ENCODE measurements around the gene DNM2.

Gene DNM2

DNA sequence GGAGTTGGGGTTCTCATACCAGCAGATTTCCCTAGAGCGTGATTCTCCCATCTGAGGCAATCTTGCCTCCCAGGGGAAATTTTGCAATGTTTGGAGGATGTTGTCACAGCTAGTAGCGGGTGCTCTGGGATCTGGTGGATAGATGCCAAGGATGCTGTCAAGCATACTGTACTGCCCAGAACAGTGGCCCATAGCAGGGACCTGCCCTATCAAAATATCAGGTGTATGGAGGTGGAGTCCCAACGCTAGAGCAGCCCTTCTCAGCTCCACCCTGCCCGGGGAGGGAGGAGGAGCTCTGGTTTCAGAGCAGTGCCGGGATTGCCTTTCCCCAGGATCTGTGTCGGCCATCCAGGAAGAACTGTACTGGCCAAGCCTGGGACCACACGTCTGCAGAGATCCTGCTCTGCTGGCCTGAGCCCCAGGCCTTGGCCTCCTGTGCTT lies 27.5 kb upstream of the DNM2 start:
- peak; percentile 16 to 21 for DNase-seq (ENCODE audit: low read depth in 2 of 2)

DNA sequence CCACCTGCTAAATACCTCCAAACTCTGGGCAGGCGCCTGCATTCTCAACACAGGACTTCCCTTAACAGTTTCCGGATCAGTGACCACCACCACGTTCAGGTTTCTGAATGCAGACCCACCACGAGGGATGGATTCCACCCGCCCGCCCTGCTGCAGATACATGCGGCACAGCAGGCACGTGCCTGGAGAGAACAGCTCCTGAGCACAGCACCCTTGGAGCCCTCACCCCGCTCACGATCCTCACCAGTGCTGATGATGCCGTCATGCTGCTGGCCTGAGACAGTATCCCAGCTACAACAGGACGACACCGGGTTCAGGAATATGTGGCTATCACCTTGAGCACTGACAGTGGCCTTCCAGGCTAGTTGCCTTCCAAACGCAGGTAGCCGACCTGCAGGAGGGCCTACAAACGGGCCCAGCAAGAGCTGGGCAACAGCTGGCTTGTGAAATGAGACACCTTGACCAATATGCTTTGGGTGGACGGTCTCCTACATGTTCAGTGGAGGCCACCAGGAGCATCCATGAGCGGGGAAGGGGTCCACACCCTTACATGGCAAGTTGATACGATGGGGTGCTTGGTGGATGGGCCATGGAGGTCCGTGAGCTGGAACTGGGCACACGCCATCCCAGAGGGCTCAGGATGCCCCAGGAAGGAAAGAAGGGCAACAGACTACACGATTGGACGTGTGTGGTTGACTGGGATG lies 26.5 kb upstream of the DNM2 start:
- no peak for DNase-seq (ENCODE audit: low read depth in 2 of 2)

- no peak for DNase-seq (ENCODE audit: low read depth in 2 of 2)
Observed at GRCh38 chr19:10691883-10692282, 26.0 kb upstream of the DNM2 start.

DNA sequence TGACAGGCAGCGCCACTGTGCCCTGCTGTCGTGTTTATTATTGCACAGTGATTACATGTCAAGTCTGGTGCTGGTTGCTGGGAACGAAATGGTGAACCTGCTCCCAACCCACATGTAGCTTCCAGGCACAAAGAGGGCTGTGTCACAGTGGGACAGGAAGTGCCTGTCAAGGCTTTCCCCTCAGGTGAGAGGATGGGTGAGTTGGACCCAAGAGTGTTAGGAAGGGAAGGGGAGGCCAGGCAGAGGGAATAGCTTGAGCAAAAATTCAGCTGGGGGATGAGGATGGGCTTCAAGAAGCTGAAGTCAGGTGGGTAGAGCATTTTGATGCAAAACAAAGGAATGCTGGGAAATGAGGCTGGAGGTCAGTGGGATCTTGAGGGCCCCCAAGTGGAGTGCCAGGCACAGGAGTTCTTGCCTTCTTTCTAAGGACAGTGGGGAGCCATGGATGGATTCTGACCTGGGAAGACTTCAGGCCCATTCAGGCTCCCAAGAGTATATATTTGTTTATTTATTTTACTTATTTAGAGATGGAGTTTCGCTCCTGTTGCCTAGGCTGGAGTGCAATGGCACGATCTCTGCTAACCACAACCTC lies 25.1 kb upstream of the DNM2 start:
- no peak for DNase-seq (ENCODE audit: low read depth in 2 of 2)

- no peak for DNase-seq (ENCODE audit: low read depth in 2 of 2)
Observed at GRCh38 chr19:10694706-10695307, 23.1 kb upstream of the DNM2 start.

DNA sequence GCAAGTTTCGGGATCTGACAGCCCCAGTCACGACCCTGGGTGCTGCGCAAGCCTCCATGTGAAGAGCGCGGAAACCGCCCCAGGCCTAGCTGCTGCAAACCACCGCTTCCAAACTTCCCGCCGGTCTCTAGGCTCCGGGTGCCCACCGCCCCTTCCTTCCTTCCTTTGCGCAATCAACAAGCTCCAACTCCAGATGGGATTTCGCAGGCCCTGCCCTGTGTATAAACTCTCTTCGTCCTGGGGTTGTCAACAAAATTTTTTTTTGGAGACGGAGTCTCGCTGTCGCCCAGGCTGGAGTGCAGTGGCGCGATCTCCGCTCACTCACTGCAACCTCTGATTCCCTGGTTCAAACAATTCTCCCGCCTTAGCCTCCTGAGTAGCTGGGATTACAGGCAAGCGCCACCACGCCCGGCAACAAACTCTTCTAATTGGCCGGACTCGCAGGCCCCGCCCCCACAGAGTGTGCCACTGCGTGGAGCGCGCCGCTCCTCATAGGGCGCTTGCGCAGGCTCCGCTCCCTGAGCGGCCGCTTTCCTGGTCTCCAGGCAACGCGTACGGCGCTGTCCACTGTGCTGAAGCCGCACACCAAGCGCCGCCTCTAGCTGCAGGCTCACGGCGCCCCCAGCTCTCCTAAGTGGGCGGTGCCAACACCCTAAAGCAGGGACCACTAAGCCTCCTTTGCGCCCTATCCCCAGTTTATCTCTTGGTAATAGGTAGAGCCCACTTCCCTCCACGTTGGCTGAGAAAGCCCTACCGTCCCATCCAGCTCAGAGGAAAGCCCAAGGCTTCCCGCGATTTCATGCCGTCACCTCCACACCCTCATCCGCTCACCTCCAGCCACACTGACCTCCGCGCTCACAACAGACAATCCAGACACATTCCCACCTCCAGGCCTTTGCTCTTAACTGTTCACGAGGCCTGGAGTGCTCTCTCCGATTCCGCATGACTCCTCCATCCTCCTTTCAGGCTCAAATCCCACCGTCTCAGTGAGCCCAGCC lies 22.2 kb upstream of the DNM2 start:
- DNase-seq (ENCODE audit: low read depth in 2 of 2) = peak; percentile 84 to 86

DNA sequence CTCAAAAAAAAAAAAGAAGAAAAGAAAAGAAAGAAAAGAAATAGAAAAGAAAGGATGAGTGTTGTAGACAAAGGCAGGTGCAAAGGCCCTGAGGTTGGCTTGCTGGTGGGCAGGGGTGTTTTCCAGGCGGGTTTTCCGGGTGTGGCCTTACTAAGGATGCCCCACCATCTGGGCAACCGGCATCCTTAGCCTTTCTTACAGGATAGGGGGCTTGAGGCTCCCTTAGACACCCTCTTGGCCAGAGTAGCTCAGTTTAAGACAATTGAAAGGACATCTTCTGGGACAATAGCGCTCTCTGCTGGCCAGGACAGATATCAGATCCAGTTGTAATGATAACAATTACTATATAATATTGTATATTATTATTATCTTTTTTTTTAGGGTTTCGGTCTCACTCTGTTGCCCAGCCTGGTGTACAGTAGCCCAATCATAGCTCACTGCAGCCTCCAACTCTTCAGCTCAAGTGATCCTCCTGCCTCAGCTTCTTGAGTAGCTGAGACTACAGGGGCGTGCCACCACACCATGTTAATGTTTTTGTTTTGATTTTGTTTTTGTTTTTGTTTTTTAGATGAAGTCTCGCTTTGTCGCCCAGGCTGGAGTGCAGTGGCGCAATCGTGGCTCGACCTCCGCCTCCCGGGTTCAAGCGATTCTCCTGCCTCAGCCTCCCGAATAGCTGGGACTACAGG lies 18.1 kb upstream of the DNM2 start:
- peak in 1 of 2 experiments; percentile 17 for DNase-seq (ENCODE audit: low read depth in 2 of 2)

DNA sequence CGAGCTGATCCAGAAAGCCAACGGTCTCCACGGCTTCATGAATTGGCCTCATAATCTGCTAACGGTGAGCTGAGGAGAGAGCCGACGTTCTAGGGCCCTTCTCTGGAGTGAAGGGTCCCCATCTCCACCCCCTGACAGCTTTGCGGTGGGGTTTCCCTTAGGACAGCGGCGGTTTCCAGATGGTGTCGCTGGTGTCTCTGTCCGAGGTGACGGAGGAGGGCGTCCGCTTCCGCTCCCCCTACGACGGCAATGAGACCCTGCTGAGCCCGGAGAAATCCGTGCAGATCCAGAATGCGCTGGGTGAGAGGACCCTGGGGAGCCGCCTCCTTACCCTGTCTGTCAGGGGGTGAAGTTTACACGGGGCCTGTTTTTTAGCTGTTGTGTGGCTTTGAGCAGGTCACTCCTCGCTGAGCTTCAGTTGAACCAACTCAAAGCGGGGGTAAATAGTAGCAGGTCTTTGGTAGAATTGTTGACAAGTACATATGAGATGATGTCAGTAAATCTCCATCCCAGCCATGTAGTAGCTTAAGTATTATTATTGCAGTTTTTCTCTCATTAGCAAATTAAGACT lies 15.8 kb upstream of the DNM2 start:
- DNase-seq (ENCODE audit: low read depth in 2 of 2) = no peak

DNA sequence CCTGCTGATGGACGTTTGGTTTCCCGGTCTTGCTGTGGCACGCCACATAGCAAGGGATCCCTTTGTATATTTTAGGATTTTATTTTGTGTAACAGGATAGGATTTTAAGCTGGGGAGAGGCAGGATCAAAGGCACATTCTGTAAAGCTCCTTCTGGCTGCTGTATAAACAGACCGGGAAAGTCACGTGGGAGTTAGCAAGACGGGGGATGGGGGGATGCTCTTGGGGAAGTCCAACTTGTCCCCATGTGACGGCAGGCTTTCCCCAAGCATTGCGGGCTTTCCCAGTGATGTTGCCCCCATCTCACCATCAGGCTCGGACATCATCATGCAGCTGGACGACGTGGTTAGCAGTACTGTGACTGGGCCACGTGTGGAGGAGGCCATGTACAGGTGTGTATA lies 10.9 kb upstream of the DNM2 start:
- no peak for DNase-seq (ENCODE audit: low read depth in 2 of 2)

GRCh38 chr19:10707440-10707839 lies 10.4 kb upstream of the DNM2 start:
- DNase-seq (ENCODE audit: low read depth in 2 of 2) = no peak

GRCh38 chr19:10708291-10708690 lies 9.6 kb upstream of the DNM2 start:
- no peak for DNase-seq (ENCODE audit: low read depth in 2 of 2)

DNA sequence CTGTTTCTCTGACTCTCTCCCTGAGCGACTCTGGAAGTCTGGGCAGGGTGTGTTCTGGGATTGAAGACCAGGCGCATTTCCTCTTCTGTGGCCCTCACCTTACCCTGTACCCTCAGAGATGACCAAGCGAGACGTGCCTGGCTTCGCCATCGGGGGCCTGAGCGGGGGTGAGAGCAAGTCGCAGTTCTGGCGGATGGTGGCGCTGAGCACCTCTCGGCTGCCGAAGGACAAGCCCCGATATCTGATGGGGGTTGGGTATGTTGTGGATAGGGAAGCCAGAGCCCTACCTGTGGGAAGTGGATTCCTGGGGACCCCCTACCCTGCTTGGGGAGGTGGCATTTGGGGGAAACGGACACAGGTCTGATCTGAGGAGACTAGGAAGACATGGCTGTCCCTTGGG lies 5.8 kb upstream of the DNM2 start:
- no peak for DNase-seq (ENCODE audit: low read depth in 2 of 2)

GRCh38 chr19:10712754-10713153 lies 5.1 kb upstream of the DNM2 start:
- no peak for DNase-seq (ENCODE audit: low read depth in 2 of 2)

GRCh38 chr19:10713317-10713716 lies 4.6 kb upstream of the DNM2 start:
- no peak for DNase-seq (ENCODE audit: low read depth in 2 of 2)

DNA sequence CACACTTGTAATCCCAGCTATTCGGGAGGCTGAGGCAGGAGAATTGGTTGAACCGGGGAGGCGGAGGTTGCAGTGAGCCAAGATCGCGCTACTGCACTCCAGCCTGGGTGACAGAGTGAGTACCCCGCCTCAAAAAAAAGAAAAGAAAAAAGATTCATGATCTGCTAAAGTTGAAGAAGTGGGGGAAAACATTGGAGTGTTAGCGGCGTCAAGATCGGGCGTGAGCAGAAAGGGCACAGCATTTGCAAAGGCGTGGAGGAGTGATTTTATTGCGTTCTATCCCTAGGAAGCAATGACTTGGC lies 874 bp upstream of the DNM2 start:
- DNase-seq (ENCODE audit: low read depth in 2 of 2) = no peak

GRCh38 chr19:10718205-10719196 lies 622 bp downstream of the DNM2 start:
- no peak for DNase-seq (ENCODE audit: low read depth in 2 of 2)

DNA sequence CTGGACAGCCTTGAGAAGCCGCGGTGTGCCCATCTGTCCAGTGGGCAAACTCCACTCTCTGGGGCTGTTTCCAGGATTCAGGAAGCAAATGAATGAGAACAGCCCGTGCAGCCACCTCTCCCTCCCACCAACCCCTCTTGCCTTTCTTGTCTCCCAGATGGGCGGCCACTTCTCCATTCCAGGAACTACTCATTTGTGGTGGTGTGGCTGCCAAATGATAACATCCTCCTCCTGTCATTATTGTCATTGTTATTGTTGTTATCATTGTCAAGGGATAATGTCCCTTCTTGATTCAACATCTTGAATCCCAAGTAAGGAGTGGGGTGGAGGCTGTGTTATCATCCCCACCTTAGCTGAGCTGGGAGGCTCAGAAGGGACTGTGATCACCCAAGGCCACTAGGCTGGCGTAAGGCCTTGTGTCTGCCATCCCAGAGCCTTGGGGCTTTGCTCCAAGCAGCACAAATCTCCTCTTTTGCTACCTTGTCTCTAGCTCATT lies 1.6 kb downstream of the DNM2 start:
- no peak for DNase-seq (ENCODE audit: low read depth in 2 of 2)

GRCh38 chr19:10720607-10721125 lies 2.8 kb downstream of the DNM2 start:
- DNase-seq (ENCODE audit: low read depth in 2 of 2) = no peak

GRCh38 chr19:10723591-10723990 lies 5.7 kb downstream of the DNM2 start:
- DNase-seq (ENCODE audit: low read depth in 2 of 2) = no peak

Measured in fibroblast of skin of left quadriceps (primary cell).